GM18507 (cell line): ENCODE data around the gene UNC45B.
"Not testable (repeated sequence)": the region's sequence is repeated elsewhere in the genome, so short reads cannot be mapped to it uniquely, and the experiment has no call there.

ENCODE experiments used
- DNase-seq: peaks from one replicate; pipeline ENCODE4 v3.0.0; 2011; ENCODE audit warnings: low read depth; ENCODE audit not compliant: insufficient read length; ENCODE audit errors: extremely low spot score
- FAIRE-seq: peaks from 2 replicates; lab custom pipeline; 2011; peaks lifted over from hg19 to GRCh38; lab: Jason Lieb, UNC

The UNC45B gene

GRCh38 chr17:35147375-35147905 is at the start of gene UNC45B:
TSS of gene UNC45B (plus strand) at chr17:35147817. CDS start at chr17:35148264, 447 bp downstream.
- DNase-seq (no peak), FAIRE-seq (no peak)

GRCh38 chr17:35099908-35100307 is 47.7 kb upstream of the UNC45B start:
- FAIRE-seq (no peak), DNase-seq (no peak)

GRCh38 chr17:35101036-35101435 is 46.6 kb upstream of the UNC45B start:
- DNase-seq (no peak), FAIRE-seq (no peak)

- DNase-seq = no peak
- FAIRE-seq = no peak
Observed at GRCh38 chr17:35101725-35102124, 45.9 kb upstream of the UNC45B start.

GRCh38 chr17:35103271-35103670 is 44.3 kb upstream of the UNC45B start:
- no peak for DNase-seq
- FAIRE-seq = no peak

GRCh38 chr17:35104844-35105450 is 42.7 kb upstream of the UNC45B start:
- DNase-seq (no peak), FAIRE-seq (no peak)

GRCh38 chr17:35110791-35111190 is 36.8 kb upstream of the UNC45B start:
- DNase-seq, FAIRE-seq: not testable (repeated sequence)

GRCh38 chr17:35116845-35117244 is 30.8 kb upstream of the UNC45B start:
- DNase-seq = no peak
- no peak for FAIRE-seq

GRCh38 chr17:35117984-35118383 is 29.6 kb upstream of the UNC45B start:
- DNase-seq (no peak), FAIRE-seq (peak; percentile 52)

GRCh38 chr17:35119370-35120165 is 28.0 kb upstream of the UNC45B start, which contains the start of gene RAD51D:
TSS of gene RAD51D (minus strand) at chr17:35119860. CDS start at chr17:35119613, 247 bp downstream.
- peak; percentile 78 for FAIRE-seq
- peak; percentile 81 for DNase-seq

- FAIRE-seq (no peak), DNase-seq (no peak)
Observed at GRCh38 chr17:35121315-35121714, 26.3 kb upstream of the UNC45B start, which contains the start of gene FNDC8. TSS of gene FNDC8 (plus strand) at chr17:35121615. CDS start at chr17:35121694, 79 bp downstream.

- DNase-seq (no peak), FAIRE-seq (no peak)
Observed at GRCh38 chr17:35127751-35128514, 19.7 kb upstream of the UNC45B start.

- DNase-seq = no peak
- FAIRE-seq = no peak
Observed at GRCh38 chr17:35129154-35129972, 18.3 kb upstream of the UNC45B start.

GRCh38 chr17:35129973-35130351 is 17.7 kb upstream of the UNC45B start:
- no peak for DNase-seq
- FAIRE-seq = no peak

- DNase-seq (no peak), FAIRE-seq (no peak)
Observed at GRCh38 chr17:35130392-35130791, 17.2 kb upstream of the UNC45B start.

- FAIRE-seq = no peak
- no peak for DNase-seq
Observed at GRCh38 chr17:35132099-35132498, 15.5 kb upstream of the UNC45B start.

GRCh38 chr17:35132816-35133550 is 14.6 kb upstream of the UNC45B start:
- no peak for DNase-seq

GRCh38 chr17:35135322-35135721 is 12.3 kb upstream of the UNC45B start:
- DNase-seq = no peak
- FAIRE-seq = no peak

More at GRCh38 chr17:35132816-35133550, 14.6 kb upstream of the UNC45B start:
- FAIRE-seq = no peak
